ENCODE results near the gene DCAF10.

DNA sequence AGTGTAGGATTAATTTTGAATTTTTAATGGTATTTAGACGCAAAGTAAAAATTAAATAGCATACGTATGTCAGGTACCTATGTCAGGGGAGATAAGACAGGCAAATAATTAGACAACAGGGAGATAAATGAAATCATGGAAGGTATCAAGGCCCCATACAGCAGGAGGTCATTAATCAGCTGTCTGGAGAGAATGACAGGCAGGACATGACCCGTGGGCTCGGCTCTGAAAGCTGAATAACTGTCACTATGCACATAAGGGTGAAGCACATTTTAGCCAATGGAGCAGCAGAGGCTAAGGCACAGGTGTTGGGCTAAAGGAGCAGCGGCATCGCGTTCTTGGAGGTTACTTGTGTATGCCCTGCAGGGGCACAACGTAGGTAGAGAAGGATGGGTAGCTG is 91.5 kb downstream of the DCAF10 start:
- TF ChIP-seq CTCF (conservative IDR thresholded peaks at IDR 0.05; ENCODE audit: low read length) (no peak), EZH2phosphoT487 (IDR thresholded peaks at IDR 0.05; ENCODE audit: borderline replicate concordance, low read depth, low read length) (no peak)

All from OCI-LY7 (cell line).